Panc1 (cell line): ENCODE data around the gene IGFLR1.
"Not testable (repeated sequence)": the region's sequence is repeated elsewhere in the genome, so short reads cannot be mapped to it uniquely, and the experiment has no call there.

Experiments used
- CTCF ChIP-seq: fragments of 450-650 bp; IDR thresholded peaks from 2 replicates; pipeline ENCODE4 v1.5.1; 2017; ENCODE audit warnings: mild to moderate bottlenecking
- SIN3A ChIP-seq: IDR thresholded peaks from 2 replicates; pipeline ENCODE4 v1.6.1; 2012; ENCODE audit warnings: low read depth, mild to moderate bottlenecking, low read length, moderate library complexity, borderline replicate concordance; ENCODE audit not compliant: insufficient read depth

- TF ChIP-seq CTCF, SIN3A: not testable (repeated sequence)
Observed at GRCh38 chr19:35724132-35724531, 18.1 kb downstream of the IGFLR1 start.
